Stimulated activated CD8-positive, alpha-beta memory T cell treated with anti-CD3 and anti-CD28 coated beads, Interleukin-7, amount 100 ng/mL, for 4 hours (primary cell): Measurements from ENCODE around the gene GGT7.
A peak's percentile ranks its signal among the peaks of the same experiment; 100 is the strongest.
"Not testable (repeated sequence)": the region's sequence is repeated elsewhere in the genome, so short reads cannot be mapped to it uniquely, and the experiment has no call there.

Source experiments
- DNase-seq, 2 donors: peaks; one replicate each; pipeline ENCODE4 v3.0.0-alpha.2; 2020; ENCODE audit warnings: low read depth in 2 of 2

GGT7 gene

DNA sequence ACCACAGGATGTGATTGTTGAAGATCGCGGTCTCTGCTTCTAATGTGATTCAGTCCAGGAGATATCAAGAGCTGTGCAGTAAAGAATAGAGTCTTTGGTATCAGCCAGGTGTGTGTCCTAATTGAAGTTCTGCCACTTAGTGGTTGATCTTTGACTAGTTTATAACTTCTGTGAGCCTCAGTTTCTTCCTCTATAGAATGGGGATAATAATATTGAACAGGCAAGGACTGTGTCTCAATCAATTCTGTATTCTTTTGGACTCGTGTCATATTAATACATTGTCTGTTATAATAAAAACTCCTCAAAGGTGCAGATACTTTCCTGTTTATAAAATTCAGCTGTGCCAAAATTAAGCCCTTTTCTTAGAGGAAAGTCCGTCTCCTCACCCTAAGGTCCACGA, 24.1 kb downstream of the GGT7 start:
- DNase-seq, result no peak

- no peak for DNase-seq
Observed at GRCh38 chr20:34843421-34843820, 29.2 kb downstream of the GGT7 start.

DNA sequence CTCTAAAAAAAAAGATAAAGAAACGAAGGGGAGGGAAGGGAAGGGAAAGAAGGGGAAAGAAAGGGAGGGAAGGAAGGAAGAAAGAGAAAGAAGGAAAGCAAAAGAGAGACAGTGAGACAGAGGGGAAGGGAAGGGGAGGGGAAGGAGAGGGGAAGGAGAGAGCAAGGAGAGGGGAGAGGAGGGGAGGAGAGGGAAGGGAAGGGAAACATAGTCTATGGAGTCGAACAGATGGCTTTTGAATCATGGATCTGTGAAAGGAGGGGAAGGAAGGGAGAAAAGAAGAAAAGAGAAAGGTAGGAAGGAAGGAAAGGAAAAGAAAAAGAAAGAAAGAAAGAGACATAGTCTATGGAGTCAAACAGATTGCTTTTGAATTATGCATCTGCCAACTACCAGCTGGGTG, 30.5 kb downstream of the GGT7 start:
- DNase-seq, result no peak

- DNase-seq, result no peak
Observed at GRCh38 chr20:34834459-34834893, 38.2 kb downstream of the GGT7 start.

DNA sequence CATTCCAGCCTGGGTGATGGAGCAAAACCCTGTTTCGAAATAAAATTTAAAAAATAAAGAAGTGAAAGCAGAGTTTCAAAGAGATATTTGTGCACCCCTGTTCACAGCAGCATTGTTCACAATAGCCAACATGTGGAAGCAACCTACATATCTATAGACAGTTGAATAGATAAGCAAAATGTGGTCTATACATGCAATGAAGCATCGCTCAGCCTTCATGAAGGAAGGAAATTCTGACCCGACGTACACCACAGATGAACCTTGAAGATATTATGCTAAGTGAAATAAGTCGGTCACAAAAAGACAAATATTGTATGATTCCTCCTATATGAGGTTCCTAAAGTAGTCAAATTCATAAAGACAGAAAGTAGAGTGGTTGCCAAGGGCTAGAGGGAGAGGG, 40.7 kb downstream of the GGT7 start:
- DNase-seq, result no peak

GRCh38 chr20:34829191-34829590, 43.5 kb downstream of the GGT7 start:
- DNase-seq, result no peak

GRCh38 chr20:34825530-34826362, 46.9 kb downstream of the GGT7 start, which contains the start of gene NCOA6:
TSS of gene NCOA6 (minus strand) at chr20:34825651. CDS start at chr20:34782355, 43,296 bp downstream.
- peak; percentile 72 to 83 for DNase-seq

GRCh38 chr20:34824806-34825529, 47.7 kb downstream of the GGT7 start:
- DNase-seq, result peak; percentile 26 to 59

- DNase-seq, result peak; percentile 53 to 71
Observed at GRCh38 chr20:34824452-34824805, 48.2 kb downstream of the GGT7 start.

GRCh38 chr20:34824026-34824425, 48.6 kb downstream of the GGT7 start:
- DNase-seq, result no peak

- DNase-seq, result no peak
Observed at GRCh38 chr20:34820805-34821578, 51.7 kb downstream of the GGT7 start.

GRCh38 chr20:34817801-34818200, 54.9 kb downstream of the GGT7 start:
- DNase-seq, result no peak

DNA sequence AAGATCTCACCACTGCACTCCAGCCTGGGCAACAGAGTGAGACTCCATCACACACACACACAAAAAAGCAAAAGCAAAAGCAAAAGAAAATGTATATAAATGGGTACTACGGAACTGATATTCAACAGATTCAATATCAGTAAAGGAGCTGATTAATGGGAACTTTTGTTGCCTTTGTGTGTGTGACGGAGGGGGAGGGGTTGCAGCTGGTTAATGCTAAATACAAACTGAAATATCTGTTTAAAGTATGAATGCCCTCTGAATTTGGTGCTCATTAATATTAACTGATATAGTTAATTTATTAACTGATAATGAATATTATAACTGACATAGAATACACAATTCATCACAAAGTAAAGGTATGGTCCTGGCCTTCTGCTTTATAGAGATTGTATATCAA, 55.6 kb downstream of the GGT7 start:
- DNase-seq, result no peak

DNA sequence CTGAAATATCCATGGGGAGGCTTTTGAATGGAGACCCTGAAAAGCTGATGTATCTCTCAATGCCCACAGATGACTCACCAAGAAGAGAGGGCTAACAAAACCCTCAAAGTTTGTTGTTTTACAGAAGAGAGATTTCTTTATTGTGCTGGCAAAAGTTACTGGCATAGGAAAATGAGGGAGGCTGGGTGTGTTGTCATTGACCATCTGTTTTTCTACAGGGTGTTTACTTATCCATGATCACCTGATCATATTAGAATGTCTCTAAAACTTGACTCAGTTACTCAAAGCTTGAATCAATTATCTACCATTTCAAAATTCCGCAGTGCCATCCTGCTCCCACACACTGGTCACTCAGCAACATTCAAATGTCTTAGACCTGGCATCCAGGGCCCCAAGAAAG, 57.0 kb downstream of the GGT7 start:
- DNase-seq, result no peak

GRCh38 chr20:34808583-34808982, 64.1 kb downstream of the GGT7 start:
- DNase-seq, result no peak

DNA sequence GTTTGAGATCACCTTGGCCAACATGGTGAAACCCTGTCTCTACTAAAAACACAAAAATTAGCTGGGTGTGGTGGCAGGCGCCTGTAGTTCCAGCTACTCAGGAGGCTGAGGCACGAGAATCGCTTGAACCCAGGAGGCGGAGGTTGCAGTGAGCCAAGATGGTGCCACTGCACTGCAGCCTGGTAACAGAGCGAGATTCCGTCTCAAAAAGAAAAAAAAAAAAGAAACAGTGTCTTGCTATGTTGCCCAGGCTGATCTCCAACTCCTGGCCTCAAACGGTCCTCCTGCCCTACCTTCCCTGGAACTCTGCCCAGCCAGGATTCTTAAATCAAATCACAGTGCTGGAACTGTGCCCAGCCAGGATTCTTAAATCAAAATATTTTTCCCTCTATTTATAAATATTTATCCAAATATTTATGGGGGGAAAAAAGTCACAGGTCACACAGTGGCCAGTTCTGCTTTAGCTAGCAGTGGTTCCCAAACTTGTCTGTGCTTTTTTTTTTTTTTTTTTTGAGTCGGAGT, 64.7 kb downstream of the GGT7 start:
- not testable (repeated sequence) for DNase-seq

DNA sequence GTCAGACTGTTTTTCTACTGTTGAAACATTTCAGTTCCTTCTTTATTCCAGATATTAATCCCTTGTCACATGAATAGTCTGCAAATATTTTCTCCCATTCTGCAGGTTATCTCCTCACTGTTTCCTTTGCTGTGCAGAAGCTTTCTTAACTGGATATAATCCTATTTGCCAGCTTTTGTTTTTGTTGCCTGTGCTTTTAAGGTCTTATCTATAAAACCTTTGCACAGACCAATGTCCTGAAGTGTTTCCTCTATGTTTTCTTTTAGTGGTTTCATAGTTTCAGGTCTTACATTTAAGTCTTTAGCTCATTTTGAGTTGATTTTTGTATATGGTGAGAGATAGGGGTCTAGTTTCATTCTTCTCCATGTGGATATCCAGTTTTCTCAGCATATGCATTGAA, 66.4 kb downstream of the GGT7 start:
- no peak for DNase-seq

GRCh38 chr20:34798871-34799270, 73.8 kb downstream of the GGT7 start:
- DNase-seq, result no peak

DNA sequence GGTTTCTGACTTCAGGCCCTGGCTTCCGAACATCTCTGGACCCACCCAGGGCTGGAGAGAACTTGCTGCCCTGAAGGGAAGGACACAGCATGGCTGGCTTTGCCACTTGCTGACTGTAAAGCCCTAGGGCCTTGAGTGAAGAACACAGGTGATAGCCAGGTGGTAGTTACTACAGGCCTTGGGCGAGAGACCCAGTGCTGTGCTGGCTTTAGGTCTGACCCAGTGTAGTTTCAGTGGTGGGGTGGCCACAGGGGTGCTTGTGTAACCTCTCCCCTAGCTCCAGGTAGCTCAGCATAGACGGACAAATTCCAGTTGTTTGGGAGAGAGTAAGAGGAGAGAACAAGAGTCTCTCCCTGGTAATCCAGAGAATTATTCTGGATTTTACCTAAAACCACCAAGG, 74.3 kb downstream of the GGT7 start:
- no peak for DNase-seq

- DNase-seq, result no peak
Observed at GRCh38 chr20:34797012-34797995, 75.4 kb downstream of the GGT7 start.
